ENCODE data around the gene MPEG1.

Gene MPEG1

GRCh38 chr11:59212744-59213631 lies at the start of gene MPEG1:
Gene MPEG1 (minus strand): TSS chr11:59212927. CDS start chr11:59212865, 62 bp downstream.
- DNase-seq: no peak

GRCh38 chr11:59262177-59262818 lies 49.6 kb upstream of the MPEG1 start:
- no peak for DNase-seq

GRCh38 chr11:59261150-59261549 lies 48.4 kb upstream of the MPEG1 start:
- DNase-seq: no peak

- DNase-seq: no peak
These were observed 47.2 kb upstream of the MPEG1 start for GRCh38 chr11:59259867-59260475.

DNA sequence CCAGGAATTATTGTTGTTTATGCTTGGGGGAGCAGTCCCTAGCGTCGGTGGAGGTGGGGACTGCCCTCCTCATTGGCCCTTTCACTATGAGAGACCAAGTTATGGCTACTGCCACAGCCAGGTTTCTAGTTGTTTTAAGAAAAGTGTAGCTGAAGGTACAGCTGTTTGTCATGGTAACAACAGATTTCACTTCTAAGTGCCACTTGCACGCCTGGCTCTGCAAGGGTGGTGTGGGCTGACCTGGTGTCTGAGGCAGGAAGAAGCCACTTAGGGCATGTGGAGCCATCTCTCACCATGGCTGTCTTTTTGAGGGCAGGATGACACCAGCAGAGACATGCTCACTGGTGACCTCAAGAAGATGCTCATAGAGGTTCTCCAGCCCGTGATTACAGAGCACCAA lies 46.3 kb upstream of the MPEG1 start:
- DNase-seq: no peak

DNA sequence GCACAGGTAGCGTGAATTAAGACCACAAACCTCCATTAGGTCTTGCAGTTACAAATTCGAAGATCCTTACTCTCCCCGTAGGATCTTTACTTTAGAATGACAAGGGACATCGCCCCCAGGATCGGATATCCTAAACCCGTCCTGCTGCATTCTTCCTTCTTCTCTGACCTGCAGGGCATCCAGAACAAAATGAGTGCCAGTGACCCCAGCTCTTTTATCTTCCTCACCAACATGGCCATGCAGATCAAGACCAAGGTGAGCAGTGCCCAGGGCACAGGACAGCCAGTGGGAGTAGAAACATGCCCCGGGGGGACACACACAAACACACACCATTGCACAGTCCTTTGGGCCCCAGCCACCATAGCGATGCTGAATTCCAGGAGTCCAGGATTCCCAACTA lies 42.6 kb upstream of the MPEG1 start:
- no peak for DNase-seq

- DNase-seq: no peak
These were observed 41.6 kb upstream of the MPEG1 start for GRCh38 chr11:59254286-59254685.

GRCh38 chr11:59253001-59253400 lies 40.3 kb upstream of the MPEG1 start:
- DNase-seq: no peak

DNA sequence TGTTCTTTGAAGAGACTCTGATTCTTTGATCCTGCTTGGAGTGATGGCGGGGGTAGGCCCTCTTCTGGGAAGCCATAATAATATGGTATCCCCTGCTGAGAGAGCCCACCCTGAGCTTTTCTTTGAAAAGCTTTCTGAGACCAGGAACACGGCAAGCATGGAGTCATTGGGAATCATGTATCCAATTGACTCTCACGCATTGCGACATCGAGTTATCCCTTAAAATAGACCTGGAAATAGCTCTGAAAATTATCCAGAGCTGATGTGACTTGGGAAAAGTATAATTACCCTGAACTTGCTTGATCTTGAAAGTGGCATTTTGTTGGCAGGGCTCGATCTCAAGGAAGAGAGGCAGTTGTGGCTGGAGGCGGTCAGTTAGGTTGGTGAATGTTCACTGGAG lies 36.8 kb upstream of the MPEG1 start:
- no peak for DNase-seq

- DNase-seq: no peak
These were observed 35.0 kb upstream of the MPEG1 start for GRCh38 chr11:59247531-59248227.

DNA sequence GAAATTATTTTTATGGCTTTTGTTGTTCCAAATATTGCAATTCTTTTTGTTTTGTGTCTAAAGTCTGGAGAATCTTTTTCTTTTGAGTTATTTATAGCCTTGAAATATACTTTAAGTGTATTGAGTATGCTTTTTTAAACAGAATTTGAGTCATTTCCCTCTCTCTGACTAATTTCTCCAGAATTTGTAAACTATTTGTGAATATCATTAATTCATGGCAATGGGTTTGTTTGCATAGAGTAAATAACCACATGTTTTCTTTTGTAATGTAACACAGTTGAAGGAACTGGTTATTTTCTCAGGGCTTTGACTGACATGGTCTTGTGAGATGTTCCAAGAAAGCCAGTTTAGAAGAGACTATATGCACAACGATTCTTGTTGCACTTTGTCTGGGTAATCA lies 30.9 kb upstream of the MPEG1 start:
- DNase-seq: no peak

DNA sequence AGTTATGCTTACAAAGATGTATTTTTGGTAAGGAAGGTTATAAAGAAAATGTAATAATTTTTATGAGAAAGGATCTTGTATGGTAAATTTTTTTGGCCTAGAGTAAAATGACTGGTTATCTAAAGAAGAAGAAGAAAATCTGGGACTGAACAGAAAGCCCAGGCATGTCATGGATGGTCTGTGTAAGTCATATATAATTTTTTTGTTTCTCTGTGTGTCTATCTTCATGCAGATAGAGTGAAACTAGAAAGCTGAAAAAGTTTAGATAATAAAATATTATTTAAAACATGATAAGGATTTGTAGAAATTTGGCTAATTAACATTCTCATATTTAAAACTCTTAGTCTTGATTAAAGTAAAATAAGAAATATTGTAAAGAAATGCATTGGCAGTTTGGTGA lies 27.6 kb upstream of the MPEG1 start:
- DNase-seq: no peak

- no peak for DNase-seq
These were observed 13.7 kb upstream of the MPEG1 start for GRCh38 chr11:59226396-59226795.

DNA sequence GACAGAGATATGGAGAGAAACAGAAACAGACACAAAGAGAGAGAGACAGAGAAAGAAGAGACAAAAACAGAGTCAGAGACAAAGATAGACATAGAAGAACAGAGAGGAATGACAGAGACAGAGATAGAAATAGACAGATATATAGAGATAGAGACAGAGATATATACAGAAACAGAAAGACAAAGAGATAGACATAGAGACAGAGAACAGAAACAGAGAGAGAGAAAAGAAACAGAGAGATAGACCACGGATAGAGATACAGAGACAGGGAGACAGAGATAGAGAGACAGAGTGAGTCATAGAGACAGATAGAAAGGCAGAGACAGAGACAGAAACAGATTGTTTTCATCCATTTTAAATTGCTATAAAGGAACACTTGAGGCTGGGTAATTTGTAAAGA lies 12.3 kb upstream of the MPEG1 start:
- no peak for DNase-seq

- DNase-seq: no peak
These were observed 11.7 kb upstream of the MPEG1 start for GRCh38 chr11:59224351-59224928.

- no peak for DNase-seq
These were observed 10.9 kb upstream of the MPEG1 start for GRCh38 chr11:59223611-59224010.

- no peak for DNase-seq
These were observed 10.4 kb upstream of the MPEG1 start for GRCh38 chr11:59223177-59223576.

GRCh38 chr11:59222464-59223060 lies 9.8 kb upstream of the MPEG1 start:
- DNase-seq: no peak

- no peak for DNase-seq
These were observed 8.7 kb upstream of the MPEG1 start for GRCh38 chr11:59221441-59221840.

GRCh38 chr11:59219836-59220235 lies 7.1 kb upstream of the MPEG1 start:
- no peak for DNase-seq

- DNase-seq: no peak
These were observed 6.2 kb upstream of the MPEG1 start for GRCh38 chr11:59218893-59219292.

DNA sequence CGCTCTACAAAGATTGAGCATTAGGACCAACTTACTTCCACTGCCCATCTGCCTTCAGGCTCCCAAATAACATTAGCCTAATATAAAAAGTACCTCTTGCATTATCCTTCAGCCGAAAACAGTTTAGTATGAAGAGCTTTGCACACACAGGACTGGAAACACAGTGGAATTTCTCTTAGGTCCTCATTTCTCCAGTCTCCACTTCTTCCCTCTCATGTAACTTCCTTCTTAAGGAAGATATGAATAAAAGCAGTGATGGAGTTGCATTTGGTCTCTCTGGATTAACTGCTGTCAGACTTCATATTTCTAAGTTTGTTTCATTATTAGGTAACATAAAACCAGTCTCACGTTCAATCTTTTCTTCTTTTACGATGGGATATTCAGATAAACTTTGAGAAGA lies 5.6 kb upstream of the MPEG1 start:
- no peak for DNase-seq

Data from activated CD4-positive, CD25-positive, alpha-beta regulatory T cell treated with anti-CD3 and anti-CD28 coated beads, Interleukin-2, amount 50 U/mL, for 72 hours (primary cell).